SU-DHL-6 (cell line): ENCODE results near the gene ITGA6.

ENCODE experiments used
- H2AFZ ChIP-seq: fragments of 200-600 bp; sonication (generic); 2 replicates; pipeline ENCODE4 v1.6.1; 2014; ENCODE audit warnings: low read depth, mild to moderate bottlenecking, moderate library complexity, mixed read lengths, antibody characterized with exemption, low read length; ENCODE audit not compliant: severe bottlenecking
- H3F3A ChIP-seq: fragments of 200-600 bp; shearing (Covaris generic); 2 replicates; pipeline ENCODE4 v1.6.0; 2016; ENCODE audit warnings: antibody characterized with exemption, mild to moderate bottlenecking; ENCODE audit not compliant: insufficient read depth
- H3K27ac ChIP-seq: fragments of 200-600 bp; sonication (generic); 2 replicates; pipeline ENCODE4 v1.5.1; 2016; ENCODE audit warnings: low read depth, mild to moderate bottlenecking, low read length, moderate library complexity, mixed read lengths
- H3K27me3 ChIP-seq: fragments of 200-600 bp; sonication (generic), shearing (Covaris generic); 2 replicates; pipeline ENCODE4 v1.6.0; 2014; ENCODE audit warnings: mild to moderate bottlenecking, low read length
- H3K36me3 ChIP-seq: fragments of 200-600 bp; sonication (generic); 2 replicates; pipeline ENCODE4 v1.6.1; 2014; ENCODE audit warnings: mild to moderate bottlenecking, low read length, mixed read lengths
- H3K4me2 ChIP-seq: fragments of 300-600, 200-600 bp; shearing (Covaris generic), sonication (generic); 2 replicates; pipeline ENCODE4 v1.6.0; 2014; ENCODE audit warnings: low read length, low read depth, mild to moderate bottlenecking; ENCODE audit not compliant: poor library complexity, severe bottlenecking
- H3K4me3 ChIP-seq: fragments of 200-600 bp; sonication (generic); 2 replicates; pipeline ENCODE4 v1.5.1; 2014; ENCODE audit warnings: antibody characterized with exemption, low read length, mild to moderate bottlenecking, mixed read lengths; ENCODE audit not compliant: insufficient read depth, poor library complexity, severe bottlenecking
- H3K79me2 ChIP-seq: fragments of 200-600 bp; sonication (generic); 2 replicates; pipeline ENCODE4 v1.6.1; 2014; ENCODE audit warnings: mild to moderate bottlenecking, low read length, moderate library complexity; ENCODE audit not compliant: insufficient read depth
- H3K9ac ChIP-seq: fragments of 200-600 bp; sonication (generic); 2 replicates; pipeline ENCODE4 v1.7.0; 2014; ENCODE audit warnings: mild to moderate bottlenecking, low read length
- H3K9me2 ChIP-seq: fragments of 200-600 bp; sonication (generic); replicated peaks from 2 replicates; pipeline ENCODE4 v1.6.1; 2014; ENCODE audit warnings: low read length; ENCODE audit not compliant: insufficient read depth
- H3K9me3 ChIP-seq: fragments of 200-600 bp; sonication (generic); 2 replicates; pipeline ENCODE4 v1.6.1; 2014; ENCODE audit warnings: low read length, mixed read lengths; ENCODE audit not compliant: insufficient read depth
- H4K20me1 ChIP-seq: fragments of 200-600 bp; sonication (generic); 2 replicates; pipeline ENCODE4 v1.6.1; 2014; ENCODE audit warnings: low read depth, mild to moderate bottlenecking, antibody characterized with exemption, low read length, moderate library complexity, mixed read lengths
- CTCF ChIP-seq: fragments of 200-600 bp; sonication (generic); IDR thresholded peaks from one replicate; pipeline ENCODE4 v1.5.1; 2017; ENCODE audit warnings: antibody characterized with exemption, mild to moderate bottlenecking, low read length, moderate library complexity; ENCODE audit not compliant: insufficient read depth, poor library complexity, severe bottlenecking
- EZH2phosphoT487 ChIP-seq: fragments of 200-600 bp; sonication (generic), shearing (Covaris generic); conservative IDR thresholded peaks from 2 replicates; pipeline ENCODE4 v1.6.1; 2018; ENCODE audit warnings: mild to moderate bottlenecking, antibody characterized with exemption, low read length, moderate library complexity, mixed read lengths

Gene ITGA6

GRCh38 chr2:172449911-172450550, 22.6 kb downstream of the ITGA6 start:
- Histone ChIP-seq H3K79me2 (no peaks in the 10 kb centered on the region), H4K20me1 (no peaks in the 10 kb centered on the region), H3K36me3 (no peaks in the 10 kb centered on the region), H3K4me2 (no peak overlapping the region), H3K27ac (no peak overlapping the region), H3K9ac (no peak overlapping the region), H3K9me3 (no peaks in the 10 kb centered on the region), H2AFZ (no peak overlapping the region), H3K27me3 (no peaks in the 10 kb centered on the region), H3F3A (no peaks in the 10 kb centered on the region), H3K4me3 (no peak overlapping the region), H3K9me2 (no peaks in the 10 kb centered on the region)
- TF ChIP-seq EZH2phosphoT487 (no peak), CTCF (no peak)

GRCh38 chr2:172451923-172452322, 24.5 kb downstream of the ITGA6 start:
- H3K4me3 ChIP-seq = no peak overlapping the region
- H3F3A ChIP-seq = no peaks in the 10 kb centered on the region
- no peaks in the 10 kb centered on the region for H3K36me3 ChIP-seq
- no peak overlapping the region for H3K4me2 ChIP-seq
- H2AFZ ChIP-seq = no peak overlapping the region
- no peaks in the 10 kb centered on the region for H3K9me3 ChIP-seq
- no peak overlapping the region for H3K9ac ChIP-seq
- TF ChIP-seq EZH2phosphoT487 = no peak
- no peak for TF ChIP-seq CTCF
- H4K20me1 ChIP-seq = no peaks in the 10 kb centered on the region
- H3K27ac ChIP-seq = no peak overlapping the region
- no peaks in the 10 kb centered on the region for H3K79me2 ChIP-seq
- H3K27me3 ChIP-seq = no peaks in the 10 kb centered on the region
- no peaks in the 10 kb centered on the region for H3K9me2 ChIP-seq

DNA sequence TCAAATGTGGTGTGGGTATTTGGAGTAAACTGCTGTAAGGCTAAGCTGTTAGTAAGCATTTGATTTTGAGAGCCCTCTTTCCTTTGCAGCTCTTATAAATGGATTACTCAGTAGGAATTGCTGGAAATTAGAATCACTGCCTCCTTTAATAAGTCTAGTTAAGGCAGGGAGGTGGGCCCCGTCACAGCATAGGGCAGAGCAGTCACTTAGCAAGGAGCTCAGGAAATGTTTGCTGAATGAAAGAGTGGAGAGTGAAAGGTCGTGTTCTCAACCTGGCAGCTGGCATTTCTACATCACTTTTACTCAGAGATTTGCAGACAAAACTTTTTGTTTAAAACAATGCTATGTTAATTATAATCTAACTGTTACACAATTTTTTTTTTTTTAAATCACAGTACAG, 25.5 kb downstream of the ITGA6 start:
- TF ChIP-seq CTCF (no peak), EZH2phosphoT487 (no peak)
- Histone ChIP-seq H3K9me2 (no peaks in the 10 kb centered on the region), H3K4me2 (no peak overlapping the region), H4K20me1 (no peaks in the 10 kb centered on the region), H3K27me3 (no peaks in the 10 kb centered on the region), H3F3A (no peaks in the 10 kb centered on the region), H2AFZ (no peak overlapping the region), H3K79me2 (no peaks in the 10 kb centered on the region), H3K9me3 (no peaks in the 10 kb centered on the region), H3K36me3 (no peaks in the 10 kb centered on the region), H3K4me3 (no peak overlapping the region), H3K9ac (no peak overlapping the region), H3K27ac (no peak overlapping the region)
